NCI-H510A (cell line): ENCODE data around the gene PERCC1.
"Not testable (repeated sequence)": the region's sequence is repeated elsewhere in the genome, so short reads cannot be mapped to it uniquely, and the experiment has no call there.

Source experiments
- DNase-seq: peaks from one replicate; lab custom pipeline; 2025; lab: John Stamatoyannopoulos, UW

The PERCC1 gene

GRCh38 chr16:1469141-1469540, 38.3 kb downstream of the PERCC1 start:
- not testable (repeated sequence) for DNase-seq

- no peak for DNase-seq
Observed at GRCh38 chr16:1469693-1470201, 38.9 kb downstream of the PERCC1 start.

- DNase-seq: no peak
Observed at GRCh38 chr16:1470481-1471251, 39.8 kb downstream of the PERCC1 start.

GRCh38 chr16:1471569-1472194, 40.8 kb downstream of the PERCC1 start:
- DNase-seq: no peak

GRCh38 chr16:1472974-1473373, 42.1 kb downstream of the PERCC1 start:
- DNase-seq: no peak

- no peak for DNase-seq
Observed at GRCh38 chr16:1474082-1474795, 43.4 kb downstream of the PERCC1 start.

- no peak for DNase-seq
Observed at GRCh38 chr16:1474796-1475551, 44.1 kb downstream of the PERCC1 start, which contains the start of gene CLCN7. TSS of gene CLCN7 (minus strand) at chr16:1475028. CDS start at chr16:1474974, 54 bp downstream.

- DNase-seq: no peak
Observed at GRCh38 chr16:1475552-1476114, 44.8 kb downstream of the PERCC1 start.

GRCh38 chr16:1477033-1477432, 46.2 kb downstream of the PERCC1 start:
- DNase-seq: no peak

GRCh38 chr16:1478937-1479336, 48.1 kb downstream of the PERCC1 start:
- DNase-seq: not testable (repeated sequence)

GRCh38 chr16:1481906-1482835, 51.3 kb downstream of the PERCC1 start:
- DNase-seq: no peak
